HG03469 (cell line): ENCODE results near the gene CHRNG.
"Not testable (repeated sequence)": the region's sequence is repeated elsewhere in the genome, so short reads cannot be mapped to it uniquely, and the experiment has no call there.

Experiments used
- ATAC-seq: cut with Tn5 transposase; IDR thresholded peaks from one replicate; pipeline ENCODE4 v1.9.1; 2021; ENCODE audit warnings: mild to moderate bottlenecking, moderate library complexity, moderate number of reproducible peaks; ENCODE audit not compliant: unreplicated experiment

Gene CHRNG

DNA sequence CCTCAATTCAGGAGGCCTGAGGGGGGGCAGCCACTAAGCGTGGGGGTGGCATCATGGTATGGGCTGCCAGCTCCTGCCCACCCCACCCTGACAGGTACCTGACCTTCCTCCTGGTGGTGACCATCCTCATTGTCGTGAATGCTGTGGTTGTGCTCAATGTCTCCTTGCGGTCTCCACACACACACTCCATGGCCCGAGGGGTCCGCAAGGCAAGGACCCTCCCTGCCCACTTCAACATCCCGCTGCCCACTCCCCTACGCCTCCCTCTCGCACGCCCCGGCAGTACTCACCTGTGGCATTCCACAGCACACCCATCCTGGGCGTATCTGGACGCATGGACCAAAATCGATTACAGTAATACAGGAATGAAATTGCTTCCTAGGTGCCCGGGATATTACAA is 4.0 kb downstream of the CHRNG start:
- no peak for ATAC-seq

DNA sequence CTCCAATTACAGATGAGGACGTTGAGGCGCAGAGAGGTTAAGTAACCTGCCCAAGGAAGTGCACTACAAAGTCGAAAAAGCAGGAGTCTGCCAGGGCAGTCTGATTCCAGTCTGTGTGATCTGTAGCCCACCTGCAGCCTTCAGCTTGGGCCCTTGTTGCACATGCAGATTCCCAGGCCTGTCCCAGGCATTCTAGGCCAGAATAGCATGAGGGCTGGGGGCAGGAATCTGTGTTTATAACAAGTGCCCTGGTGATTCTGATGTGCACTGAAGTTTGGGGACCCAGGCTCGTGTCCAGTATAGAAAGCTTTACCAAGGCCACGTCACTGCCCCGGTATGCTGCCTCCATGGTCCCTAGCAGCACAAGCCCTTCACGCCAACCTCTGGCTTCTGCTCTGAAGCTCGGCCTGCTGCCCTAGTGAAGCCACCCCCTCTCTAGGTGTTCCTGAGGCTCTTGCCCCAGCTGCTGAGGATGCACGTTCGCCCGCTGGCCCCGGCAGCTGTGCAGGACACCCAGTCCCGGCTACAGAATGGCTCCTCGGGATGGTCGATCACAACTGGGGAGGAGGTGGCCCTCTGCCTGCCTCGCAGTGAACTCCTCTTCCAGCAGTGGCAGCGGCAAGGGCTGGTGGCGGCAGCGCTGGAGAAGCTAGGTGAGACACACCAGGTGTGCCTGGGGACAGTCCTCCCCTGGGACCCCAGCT is 4.6 kb downstream of the CHRNG start:
- ATAC-seq: no peak

DNA sequence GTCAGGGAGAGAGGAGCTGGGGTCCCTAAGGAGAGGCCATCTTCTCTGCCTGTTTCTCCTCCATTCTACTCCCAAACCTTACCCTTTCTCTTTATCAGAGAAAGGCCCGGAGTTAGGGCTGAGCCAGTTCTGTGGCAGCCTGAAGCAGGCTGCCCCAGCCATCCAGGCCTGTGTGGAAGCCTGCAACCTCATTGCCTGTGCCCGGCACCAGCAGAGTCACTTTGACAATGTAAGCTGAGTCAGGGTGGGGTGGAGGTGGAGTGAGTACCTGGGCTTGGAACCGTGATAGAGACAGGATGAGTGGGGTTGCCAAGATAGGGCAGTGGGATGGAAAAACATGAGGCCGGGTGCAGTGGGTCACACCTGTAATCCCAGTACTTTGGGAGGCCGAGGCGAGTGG is 5.2 kb downstream of the CHRNG start:
- no peak for ATAC-seq

DNA sequence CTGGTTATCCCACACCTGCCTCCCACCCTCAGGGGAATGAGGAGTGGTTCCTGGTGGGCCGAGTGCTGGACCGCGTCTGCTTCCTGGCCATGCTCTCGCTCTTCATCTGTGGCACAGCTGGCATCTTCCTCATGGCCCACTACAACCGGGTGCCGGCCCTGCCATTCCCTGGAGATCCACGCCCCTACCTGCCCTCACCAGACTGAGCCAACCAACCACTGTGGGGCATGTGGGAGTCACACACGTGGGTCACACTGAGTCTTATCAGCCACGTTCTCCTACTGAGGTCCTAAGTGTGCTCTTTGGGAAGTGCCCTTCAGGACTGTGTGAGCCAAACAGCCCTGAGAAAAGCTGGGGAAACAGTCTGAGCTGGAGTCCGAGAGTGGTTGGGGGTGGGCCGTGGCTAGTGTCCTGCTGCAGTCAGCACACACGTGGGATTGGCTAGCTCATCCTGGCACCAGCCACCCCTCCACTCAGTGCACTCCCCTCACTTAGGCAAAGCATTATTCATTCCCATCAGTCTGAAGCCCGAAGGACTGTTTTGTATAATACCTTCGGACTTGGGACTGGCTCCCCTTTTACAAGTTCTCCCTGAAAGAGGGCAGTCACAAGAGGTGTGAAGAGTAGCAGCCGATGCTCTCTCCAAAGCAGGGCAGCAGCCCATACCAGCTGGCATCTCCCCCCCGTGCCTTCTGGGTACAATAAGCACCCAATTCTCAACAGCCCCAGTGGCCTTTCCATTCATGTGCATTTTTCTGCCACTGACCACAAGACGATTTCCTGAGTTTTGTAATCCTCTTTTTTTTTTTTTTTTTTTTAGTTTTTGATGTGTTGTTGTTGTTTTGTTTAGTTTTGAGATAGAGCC is 6.3 kb downstream of the CHRNG start:
- ATAC-seq: no peak

DNA sequence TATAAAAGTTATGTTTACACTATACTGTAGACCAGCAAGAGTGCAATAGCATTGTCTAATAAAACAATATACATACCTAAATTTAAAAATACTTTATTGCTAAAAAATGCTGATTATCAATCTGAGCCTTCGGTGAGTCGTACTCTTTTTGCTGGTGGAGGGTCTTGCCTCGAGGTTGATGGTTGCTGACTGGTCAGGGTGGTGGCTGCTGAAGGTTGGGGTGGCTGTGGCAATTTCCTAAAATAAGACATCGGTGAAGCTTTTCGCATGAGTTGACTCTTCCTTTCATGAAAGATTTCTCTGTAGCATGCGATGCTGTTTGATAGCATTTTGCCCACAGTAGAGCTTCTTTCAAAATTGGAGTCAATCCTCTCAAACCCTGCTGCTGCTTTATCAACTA is 8.5 kb downstream of the CHRNG start:
- ATAC-seq: no peak

DNA sequence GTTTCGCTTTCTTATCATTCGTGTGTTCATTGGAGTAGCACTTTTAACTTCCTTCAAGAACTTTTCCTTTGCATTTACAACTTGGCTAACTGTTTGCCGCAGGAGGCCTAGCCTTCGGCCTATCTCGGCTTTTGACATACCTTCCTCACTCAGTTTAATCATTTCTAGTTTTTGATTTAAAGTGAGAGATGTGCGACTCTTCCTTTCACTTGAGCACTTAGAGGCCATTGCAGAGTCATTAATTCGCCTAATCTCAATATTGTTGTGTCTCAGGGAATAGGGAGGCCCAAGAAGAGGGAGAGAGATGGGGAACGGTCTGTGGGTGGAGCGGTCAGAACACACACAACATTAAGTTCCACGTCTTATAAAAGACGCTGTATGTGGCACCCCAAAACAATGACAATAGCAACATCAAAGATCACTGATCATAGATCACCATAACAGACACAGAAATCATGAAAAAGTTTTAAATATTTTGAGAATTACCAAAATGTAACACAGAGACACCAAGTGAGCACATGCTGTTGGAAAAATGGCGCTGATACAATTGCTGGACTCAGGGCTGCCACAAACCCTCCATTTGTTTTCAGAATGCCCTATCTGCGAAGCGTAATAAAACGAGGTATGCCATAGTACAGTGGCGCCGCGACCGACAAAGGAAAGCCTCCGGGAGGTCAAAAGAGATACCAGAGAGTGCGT is 10.3 kb downstream of the CHRNG start:
- no peak for ATAC-seq

DNA sequence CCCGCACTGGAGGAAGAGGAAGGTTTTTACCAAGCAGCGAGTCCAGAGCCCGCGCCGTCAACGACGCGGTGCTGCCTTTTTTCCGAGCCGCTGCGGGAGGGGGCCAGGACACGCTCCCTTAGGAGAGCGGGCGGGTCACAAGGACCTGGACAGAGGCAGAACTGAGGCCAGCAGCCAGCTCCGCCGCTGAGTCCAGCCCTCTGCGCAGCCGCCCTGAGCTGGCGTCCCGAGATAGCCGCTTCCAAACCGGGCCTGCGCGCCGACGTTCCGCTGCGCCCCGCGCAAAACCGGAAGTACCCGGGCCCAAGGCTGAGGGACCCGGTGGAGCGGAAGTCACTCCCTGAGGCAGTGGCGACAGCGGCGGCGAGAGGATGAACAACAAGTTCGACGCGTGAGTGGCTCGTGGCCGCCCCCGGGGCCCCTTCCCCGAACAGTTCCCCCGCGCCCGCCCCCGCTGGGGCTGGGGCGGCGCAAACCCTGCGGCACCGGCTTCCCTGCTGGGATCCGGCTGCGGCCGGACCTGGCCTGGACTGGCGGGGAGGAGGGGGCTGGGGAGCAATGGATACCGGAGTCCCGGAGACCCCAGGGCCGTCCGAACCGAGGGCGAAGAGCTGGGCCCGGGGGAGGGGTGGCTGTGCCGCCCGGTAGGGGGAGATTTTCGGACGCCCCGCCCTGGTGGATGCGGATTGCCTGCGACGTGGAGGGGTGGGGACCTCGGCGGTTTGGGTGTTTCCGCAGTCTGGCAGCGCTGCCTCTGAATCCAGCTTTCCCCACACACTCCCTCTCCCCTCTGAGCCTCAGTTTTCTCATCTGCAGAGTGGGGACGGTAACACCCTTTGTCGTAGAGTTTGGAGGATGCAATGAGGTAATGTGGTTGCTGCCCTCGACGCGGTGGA is 11.1 kb downstream of the CHRNG start, which contains the start of the genes EIF4E2 and TIGD1:
TSS of gene EIF4E2 (plus strand) at position 336 of the 896 bp plus-strand sequence. CDS start at position 372, 36 bp downstream.
TSS of gene TIGD1 (minus strand) at position 204 of the 896 bp plus-strand sequence. CDS start 675 bp downstream, outside the sequence.
- ATAC-seq: peak; percentile 90

DNA sequence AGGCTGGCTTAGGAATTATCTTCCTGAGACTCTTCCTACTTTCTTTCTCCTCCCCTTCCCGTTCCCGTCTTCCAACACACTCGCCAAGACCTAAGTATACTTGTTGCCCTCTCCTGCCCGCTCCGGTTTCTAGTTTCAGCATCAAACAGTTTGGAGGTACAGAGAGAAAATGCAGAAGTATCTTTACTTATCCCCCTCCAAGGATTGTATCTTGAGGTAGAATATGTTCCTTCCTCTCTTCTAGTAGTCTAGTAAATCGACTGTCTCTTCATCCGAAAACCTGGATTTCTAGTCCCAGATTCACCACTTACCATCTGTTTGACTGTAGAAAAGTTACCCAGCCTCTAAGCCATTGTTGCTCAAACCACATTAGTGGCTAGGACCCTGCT is 11.8 kb downstream of the CHRNG start:
- no peak for ATAC-seq

DNA sequence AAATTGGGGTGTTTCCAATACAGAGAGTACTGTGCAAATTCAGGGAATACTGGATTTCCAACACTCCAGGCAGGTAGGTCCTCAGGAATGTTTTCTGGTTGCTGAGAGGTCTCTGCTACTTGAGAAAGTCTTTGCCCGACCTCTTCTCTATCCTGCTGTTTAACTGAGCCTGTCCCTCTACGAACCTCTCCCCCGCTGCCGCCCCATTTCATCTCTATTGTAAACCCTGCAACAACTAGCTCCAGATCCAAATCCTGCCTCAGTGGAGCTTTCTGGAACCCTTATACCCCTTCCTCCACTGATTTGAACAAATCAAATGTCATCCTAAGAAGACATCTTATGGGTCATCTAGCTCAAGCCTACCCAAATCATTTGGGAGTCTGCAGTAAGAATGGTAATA is 12.3 kb downstream of the CHRNG start:
- no peak for ATAC-seq

DNA sequence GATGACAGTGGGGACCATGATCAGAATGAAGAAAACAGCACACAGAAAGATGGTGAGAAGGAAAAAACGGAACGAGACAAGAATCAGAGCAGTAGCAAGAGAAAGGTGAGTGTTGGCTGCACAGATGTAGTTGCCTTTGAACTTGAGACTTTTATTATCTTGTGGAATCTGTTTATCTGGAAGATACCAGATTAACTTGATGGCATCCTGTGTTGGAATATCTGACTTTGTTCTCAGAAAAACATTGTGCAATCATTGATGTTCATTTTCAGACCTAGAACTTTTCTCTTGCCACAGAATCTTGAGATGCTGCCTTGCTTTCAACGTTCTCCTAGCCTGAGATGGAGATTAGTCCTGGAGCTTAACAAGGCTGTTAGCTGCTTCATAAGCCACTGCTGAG is 16.9 kb downstream of the CHRNG start:
- ATAC-seq: no peak

DNA sequence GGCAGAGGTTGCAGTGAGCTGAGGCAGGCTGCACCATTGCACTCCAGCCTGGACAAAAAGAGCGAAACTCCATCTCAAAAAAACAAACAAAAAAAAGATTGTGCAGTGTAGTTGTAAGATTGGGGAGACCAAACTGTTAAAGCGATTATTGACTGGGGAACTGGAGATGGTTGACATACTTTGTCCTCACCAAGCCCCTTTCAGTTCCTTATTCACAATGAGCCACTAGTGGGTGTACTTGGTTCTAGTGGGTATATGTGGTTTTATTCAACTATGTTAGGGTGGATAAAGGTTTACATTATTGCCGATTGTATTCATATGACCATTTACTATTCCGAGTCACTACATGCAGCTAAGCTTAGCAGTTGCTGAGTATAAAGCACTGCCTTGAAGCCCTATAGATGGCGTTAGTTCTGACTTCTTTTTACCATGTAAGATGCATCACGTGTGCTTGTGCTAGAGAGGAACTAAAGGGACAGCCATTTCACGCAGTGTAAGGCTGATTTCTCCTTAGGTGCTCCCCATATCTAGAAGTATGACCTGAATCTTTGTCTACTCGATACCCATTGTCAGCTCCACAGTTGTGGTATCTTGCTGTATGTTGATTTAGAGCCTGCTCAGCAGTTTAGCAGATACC is 23.1 kb downstream of the CHRNG start:
- ATAC-seq: no peak

DNA sequence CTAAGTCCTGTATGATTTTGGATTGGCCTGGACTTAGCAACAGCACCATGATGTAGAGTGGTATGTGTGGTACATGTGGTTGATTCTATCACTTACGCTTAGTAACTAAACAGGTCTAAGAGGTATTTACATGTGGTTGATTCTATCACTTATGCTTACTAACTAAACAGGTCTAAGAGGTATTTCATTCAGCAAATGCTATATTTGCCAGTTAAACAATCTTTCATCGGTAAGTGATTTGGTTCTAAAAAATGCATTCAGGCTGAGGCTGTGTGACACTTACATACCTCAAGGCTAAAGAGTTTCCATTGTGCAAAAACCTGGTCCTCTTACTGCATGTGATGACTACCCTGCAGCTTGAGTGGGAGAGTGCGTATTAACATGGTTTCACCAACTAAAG is 24.1 kb downstream of the CHRNG start:
- ATAC-seq: no peak

DNA sequence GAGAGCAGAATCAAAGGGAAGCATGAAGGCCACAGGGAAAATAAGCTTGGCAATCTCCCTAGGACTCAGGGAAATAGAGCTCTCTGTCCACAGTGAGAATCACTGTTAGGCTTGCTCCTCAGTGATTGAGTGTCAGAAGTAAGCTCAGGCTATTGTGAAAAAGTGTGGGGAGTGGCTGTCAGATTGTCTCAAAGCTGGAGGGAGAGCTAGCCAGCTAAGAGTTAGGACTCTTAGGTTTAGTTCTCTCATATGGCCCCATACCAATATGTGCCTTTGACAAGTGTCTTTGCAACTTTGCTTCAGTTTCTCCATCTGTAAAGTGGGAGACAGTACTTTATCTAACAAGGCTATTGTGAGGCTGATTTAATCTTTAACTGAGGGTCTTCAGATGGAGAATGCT is 28.2 kb downstream of the CHRNG start:
- no peak for ATAC-seq

DNA sequence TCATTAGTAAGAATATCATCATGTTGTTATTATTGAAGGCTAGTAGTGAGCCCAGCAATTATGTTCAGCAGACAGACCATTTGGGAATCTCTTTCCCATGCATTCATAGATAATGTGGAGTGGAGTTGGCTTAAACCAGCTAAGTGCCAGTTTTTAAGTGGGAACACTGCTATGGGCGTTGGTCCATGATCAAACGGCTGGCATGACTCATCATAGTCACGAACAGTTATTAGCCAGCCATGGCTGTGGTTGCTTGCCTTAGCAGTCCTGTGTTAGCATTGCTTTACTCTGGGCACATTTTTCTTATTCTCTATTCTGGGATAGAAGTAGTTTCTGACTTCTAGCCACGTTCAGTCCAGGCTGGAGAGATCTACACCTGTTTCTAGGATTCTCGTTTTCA is 28.7 kb downstream of the CHRNG start:
- no peak for ATAC-seq

DNA sequence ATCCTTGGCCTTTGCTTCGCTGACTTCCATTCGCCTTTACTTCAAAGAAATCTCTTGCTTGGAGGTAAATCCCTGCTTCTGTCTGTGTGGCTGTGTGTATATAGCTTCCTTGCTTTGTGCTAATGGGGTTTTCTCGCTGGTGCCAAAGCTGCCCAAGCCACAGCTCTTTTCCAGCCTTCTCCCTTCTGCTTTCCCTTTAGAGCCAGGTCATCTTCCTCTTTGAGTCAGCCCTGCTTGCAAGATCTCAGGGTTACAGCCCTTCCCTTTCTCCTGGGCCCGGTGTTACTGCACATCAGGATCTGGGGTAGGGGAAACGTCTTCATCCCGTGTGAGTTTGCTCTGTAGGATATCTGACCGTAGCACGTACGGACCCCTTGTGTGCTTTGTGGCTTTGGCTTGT is 30.0 kb downstream of the CHRNG start:
- no peak for ATAC-seq

DNA sequence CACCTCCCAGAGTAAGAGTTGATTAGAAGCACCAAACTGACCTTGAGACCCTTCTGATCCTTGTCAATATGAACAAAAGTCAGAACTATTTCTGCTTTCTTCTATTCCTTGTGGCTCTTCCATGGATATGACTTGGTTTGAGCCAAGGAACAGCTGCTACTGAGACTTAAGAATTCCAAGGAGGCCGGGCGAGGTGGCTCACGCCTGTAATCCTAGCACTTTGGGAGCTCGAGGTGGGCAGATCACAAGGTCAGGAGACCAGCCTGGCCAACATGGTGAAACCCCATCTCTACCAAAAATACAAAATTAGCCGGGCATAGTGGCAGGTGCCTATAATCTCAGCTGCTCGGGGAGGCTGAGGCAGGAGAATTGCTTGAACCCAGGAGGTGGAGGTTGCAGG is 31.0 kb downstream of the CHRNG start:
- ATAC-seq: not testable (repeated sequence)

DNA sequence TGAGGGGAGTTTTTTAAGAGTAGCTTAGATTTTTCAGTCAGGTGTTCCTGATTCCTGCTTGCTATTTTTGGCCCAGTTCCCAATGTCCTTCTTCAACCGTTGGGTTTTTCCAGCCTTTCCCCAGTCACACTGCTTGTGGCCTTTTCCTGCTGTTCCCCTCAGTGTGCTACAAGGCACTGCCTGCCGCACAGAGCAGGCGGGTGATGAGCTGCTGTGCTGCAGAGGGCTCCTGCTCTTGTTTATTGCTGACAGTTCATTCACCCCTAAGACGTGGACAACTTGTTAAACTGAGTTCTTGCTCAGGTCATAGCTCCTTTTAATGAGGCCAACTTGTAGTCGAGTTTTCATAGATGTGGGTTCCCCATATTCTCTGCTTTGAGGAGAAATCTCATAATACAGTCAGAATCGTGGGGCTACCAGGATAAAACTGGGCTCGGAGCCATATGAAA is 31.6 kb downstream of the CHRNG start:
- ATAC-seq: no peak

DNA sequence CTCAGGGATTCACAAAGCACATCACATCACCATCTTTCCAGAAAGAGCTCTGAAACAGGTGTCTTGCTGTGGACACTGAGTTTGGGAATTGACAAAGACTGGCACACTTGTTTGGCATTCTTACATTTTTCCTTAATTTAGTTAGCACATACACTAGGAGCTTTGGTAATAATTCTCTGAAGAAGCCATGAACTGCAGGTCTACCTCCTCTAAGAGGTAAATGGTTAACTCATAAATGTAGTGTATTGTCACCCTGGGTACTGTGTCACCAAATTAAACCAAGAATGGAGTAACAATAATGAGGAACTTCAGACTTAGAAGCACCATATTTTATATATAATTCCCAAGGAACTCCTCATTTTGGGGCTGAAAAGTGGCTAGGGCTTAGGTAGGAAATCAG is 33.5 kb downstream of the CHRNG start:
- ATAC-seq: no peak

DNA sequence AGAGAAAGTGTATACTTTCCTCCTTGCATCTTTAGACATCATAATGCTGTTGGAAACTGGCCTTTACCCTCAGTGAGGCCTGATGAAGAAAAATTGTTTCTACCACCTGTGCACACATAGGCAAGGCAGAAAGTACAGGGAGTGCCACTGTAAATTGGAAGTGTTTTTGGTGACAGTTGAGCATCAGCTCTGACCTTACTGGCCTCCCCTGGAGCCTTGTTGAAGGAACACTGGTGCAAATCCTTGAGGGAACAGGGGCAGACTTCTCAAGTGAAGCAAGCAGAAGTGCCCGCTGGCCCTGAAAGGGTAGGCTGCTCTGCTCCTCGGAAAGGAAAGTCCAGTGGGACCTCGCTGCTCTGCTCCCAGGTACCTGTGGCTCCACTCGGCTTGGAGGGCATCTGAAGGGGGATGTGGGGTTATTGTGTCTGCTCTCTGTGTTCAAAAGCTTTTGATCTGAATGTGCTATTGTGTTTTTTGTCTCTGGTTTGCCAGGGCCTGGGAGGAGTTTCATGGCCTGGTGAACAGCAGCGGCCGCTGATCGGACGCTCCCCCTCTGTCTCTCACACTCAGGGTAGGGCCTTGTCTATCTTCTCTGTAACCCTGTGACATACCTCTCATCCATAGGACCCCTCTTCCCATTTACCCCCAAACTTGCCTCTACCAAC is 34.4 kb downstream of the CHRNG start:
- ATAC-seq: no peak
